Measurements from ENCODE around the gene CWC22.
"Not testable (repeated sequence)": the region's sequence is repeated elsewhere in the genome, so short reads cannot be mapped to it uniquely, and the experiment has no call there.

CWC22 gene

GRCh38 chr2:180006781-180007579, at the start of gene CWC22:
CWC22 (minus strand) TSS chr2:180007297; CDS start chr2:179993341, 13,956 bp downstream.
- H3K27ac ChIP-seq, result peak within 1 kb of the TSS; percentile 88
- TF ChIP-seq, protein P1, sequence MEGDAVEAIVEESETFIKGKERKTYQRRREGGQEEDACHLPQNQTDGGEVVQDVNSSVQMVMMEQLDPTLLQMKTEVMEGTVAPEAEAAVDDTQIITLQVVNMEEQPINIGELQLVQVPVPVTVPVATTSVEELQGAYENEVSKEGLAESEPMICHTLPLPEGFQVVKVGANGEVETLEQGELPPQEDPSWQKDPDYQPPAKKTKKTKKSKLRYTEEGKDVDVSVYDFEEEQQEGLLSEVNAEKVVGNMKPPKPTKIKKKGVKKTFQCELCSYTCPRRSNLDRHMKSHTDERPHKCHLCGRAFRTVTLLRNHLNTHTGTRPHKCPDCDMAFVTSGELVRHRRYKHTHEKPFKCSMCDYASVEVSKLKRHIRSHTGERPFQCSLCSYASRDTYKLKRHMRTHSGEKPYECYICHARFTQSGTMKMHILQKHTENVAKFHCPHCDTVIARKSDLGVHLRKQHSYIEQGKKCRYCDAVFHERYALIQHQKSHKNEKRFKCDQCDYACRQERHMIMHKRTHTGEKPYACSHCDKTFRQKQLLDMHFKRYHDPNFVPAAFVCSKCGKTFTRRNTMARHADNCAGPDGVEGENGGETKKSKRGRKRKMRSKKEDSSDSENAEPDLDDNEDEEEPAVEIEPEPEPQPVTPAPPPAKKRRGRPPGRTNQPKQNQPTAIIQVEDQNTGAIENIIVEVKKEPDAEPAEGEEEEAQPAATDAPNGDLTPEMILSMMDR (conservative IDR thresholded peaks at IDR 0.05), result no peak

DNA sequence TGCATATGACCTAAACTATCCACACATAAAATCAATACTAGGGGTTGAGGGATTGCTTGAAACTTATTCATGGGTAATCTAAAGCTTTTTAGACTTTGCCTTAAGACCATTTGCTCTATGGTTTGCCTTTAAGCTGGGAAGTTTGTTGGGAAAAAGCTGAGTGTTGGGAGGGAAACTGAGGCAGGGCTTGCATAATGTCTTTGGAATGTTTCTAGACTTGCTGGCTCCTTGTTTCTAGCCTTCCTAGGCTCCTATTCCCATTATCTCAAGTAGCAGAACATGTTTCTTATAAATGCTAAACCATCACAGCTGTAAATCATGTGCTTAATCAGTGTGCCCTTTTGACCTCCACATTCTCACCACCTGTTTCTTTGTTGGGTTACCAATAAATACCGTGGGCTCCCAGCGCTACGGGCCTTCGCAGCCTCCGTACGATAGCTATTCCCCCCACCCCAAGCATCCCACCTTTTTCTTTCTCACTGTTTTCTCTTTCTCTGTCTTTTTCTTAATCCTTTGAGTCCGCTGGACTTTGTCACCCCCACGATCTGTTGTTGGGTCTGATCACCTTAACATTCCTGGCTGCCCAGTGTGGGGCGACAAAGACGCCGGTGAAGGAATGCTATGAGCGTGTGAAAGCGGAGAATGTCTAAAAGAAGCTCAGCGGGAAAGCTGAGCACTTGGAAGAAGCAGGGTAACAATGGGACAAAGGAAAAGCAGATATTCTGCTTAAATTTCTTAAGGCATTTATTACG, 49.4 kb upstream of the CWC22 start:
- TF ChIP-seq, protein P1 (conservative IDR thresholded peaks at IDR 0.05), result no peak
- no peak overlapping the region for H3K27ac ChIP-seq

- H3K27ac ChIP-seq, result not testable (repeated sequence)
Measured at GRCh38 chr2:180054576-180054975, 47.5 kb upstream of the CWC22 start.

DNA sequence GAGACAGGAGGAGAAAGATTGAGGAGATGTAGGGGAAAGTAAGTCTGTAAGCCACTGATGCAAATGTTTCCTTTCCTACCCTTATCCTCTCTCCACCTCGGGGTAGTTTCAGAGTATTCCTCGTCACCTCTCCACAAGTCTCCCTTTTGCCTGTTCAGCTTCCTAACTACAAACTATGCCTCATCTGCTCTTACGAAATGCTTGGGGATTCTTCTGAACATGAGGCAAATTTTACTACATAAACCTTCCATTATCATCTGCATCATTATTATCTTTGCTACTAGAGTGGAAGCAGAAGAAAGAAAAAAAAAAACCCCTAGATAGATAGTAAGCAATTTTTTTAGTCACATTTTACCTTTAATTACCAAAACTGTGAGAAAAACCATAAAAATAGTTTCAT, 43.1 kb upstream of the CWC22 start:
- no peak overlapping the region for H3K27ac ChIP-seq
- TF ChIP-seq, protein P1 (conservative IDR thresholded peaks at IDR 0.05), result no peak

- H3K27ac ChIP-seq, result no peak overlapping the region
- TF ChIP-seq, protein P1 (conservative IDR thresholded peaks at IDR 0.05), result no peak
Measured at GRCh38 chr2:180048251-180048650, 41.2 kb upstream of the CWC22 start.

- TF ChIP-seq, protein P1 (conservative IDR thresholded peaks at IDR 0.05), result no peak
- H3K27ac ChIP-seq, result no peak overlapping the region
Measured at GRCh38 chr2:180046776-180047175, 39.7 kb upstream of the CWC22 start.

- no peak overlapping the region for H3K27ac ChIP-seq
Measured at GRCh38 chr2:180046202-180046601, 39.1 kb upstream of the CWC22 start.

More at GRCh38 chr2:180046202-180046601, 39.1 kb upstream of the CWC22 start:
- TF ChIP-seq, protein P1 (conservative IDR thresholded peaks at IDR 0.05), result no peak

Data from VCaP (cell line).